Upper lobe of left lung (tissue), 6 donors: ENCODE results near the gene RNF166. TPM values are rescaled to one million over a fixed set of nuclear protein-coding genes. Genes with fewer than 3 reads are reported as not detected.

Experiments
- ATAC-seq, 2 donors: fragments of 200-7000 bp; cut with Tn5 transposase; one replicate each; pipeline ENCODE4 v1.9.1; 2022; ENCODE audit warnings: mild to moderate bottlenecking in 2 of 2, moderate library complexity in 2 of 2; ENCODE audit not compliant: low FRiP score in 2 of 2
- DNase-seq, 2 donors: peaks; one replicate each; pipeline ENCODE4 v3.0.0-alpha.2; 2019 to 2020
- H3K27ac ChIP-seq, 4 donors: fragments of 200-600 bp; sonication (generic); one replicate each; pipeline ENCODE4 v1.5.1; 2016 to 2019
- H3K27me3 ChIP-seq, 4 donors: fragments of 200-600 bp; sonication (generic); one replicate each; pipeline ENCODE4 v1.5.1; 2017 to 2019
- H3K36me3 ChIP-seq, 4 donors: fragments of 200-600 bp; sonication (generic); one replicate each; pipeline ENCODE4 v1.5.1; 2016 to 2019
- H3K4me1 ChIP-seq, 4 donors: fragments of 200-600 bp; sonication (generic); one replicate each; pipeline ENCODE4 v1.5.1; 2018 to 2019
- H3K4me3 ChIP-seq, 4 donors: fragments of 200-600 bp; sonication (generic); one replicate each; pipeline ENCODE4 v1.5.1; 2017 to 2019; ENCODE audit warnings: mild to moderate bottlenecking in 2 of 4, moderate library complexity in 1 of 4
- H3K9me3 ChIP-seq, 4 donors: fragments of 200-600 bp; sonication (generic); one replicate each; pipeline ENCODE4 v1.5.1; 2018 to 2019
- CTCF ChIP-seq, 6 experiments: fragments of 450-650 bp in 4 of 6; fragments of 200-600 bp in 2 of 6; sonication (generic) in 2 of 6; IDR thresholded peaks; one replicate each; pipeline ENCODE4 v1.5.1; 2016 to 2019; ENCODE audit warnings: antibody characterized with exemption in 6 of 6
- EP300 ChIP-seq, 4 donors: sonication (generic); formaldehyde crosslinking; IDR thresholded peaks; one replicate each; pipeline ENCODE4 v1.5.1; 2017; ENCODE audit warnings: antibody characterized with exemption in 4 of 4, control low read depth in 2 of 4
- POLR2A ChIP-seq, 4 donors: fragments of 450-650 bp; IDR thresholded peaks; one replicate each; pipeline ENCODE4 v1.5.1; 2016 to 2017; ENCODE audit warnings: antibody characterized with exemption in 4 of 4, mild to moderate bottlenecking in 2 of 4
- POLR2AphosphoS5 ChIP-seq, 2 donors: sonication (generic); formaldehyde crosslinking; IDR thresholded peaks; one replicate each; pipeline ENCODE4 v1.5.1; 2017; ENCODE audit warnings: antibody characterized with exemption in 2 of 2
- WGBS, 2 donors: methylation state at CpG; one replicate each; pipeline ENCODE4 v1.1.5; 2017 to 2018; 5-methylcytosine and 5-hydroxymethylcytosine counted together
- total RNA-seq, 6 donors: library from RNA; depleted of rRNA in 4 of 6; stranded (reverse); fragments of >200 nt in 4 of 6; gene quantifications; one replicate each; pipeline versions ENCODE4 v1.1.0 to v1.2.1, GENCODE V29; 2016 to 2021
- donor health status: DM: no; HTN: no; CAD: no; lungs with moderate emphysema.
- donor health status: DM: no; HTN: yes; CAD: no; lungs with severe emphysema.

RNF166 gene
- total RNA-seq, 6 donors from 2014 or later, result 23.2 to 101 (median 64.6) TPM

GRCh38 chr16:88733630-88734360, 27.6 kb upstream of the RNF166 start:
- WGBS, 2 donors, result 85 to 93% methylated on average over 6 to 25 of the region's 27 CpGs
- no peak for TF ChIP-seq POLR2AphosphoS5 (IDR thresholded peaks at IDR 0.05)
- TF ChIP-seq EP300 (IDR thresholded peaks at IDR 0.05), result no peak
- TF ChIP-seq CTCF (IDR thresholded peaks at IDR 0.05), result no peak
- TF ChIP-seq POLR2A (IDR thresholded peaks at IDR 0.05), result no peak
- H3K36me3 ChIP-seq, result peaks cover 9 to 93% (median 68%) of the 10 kb centered on the region in 4 donors
- no peak overlapping the region for H3K27ac ChIP-seq
- no peak overlapping the region for H3K4me3 ChIP-seq
- peaks cover 0 to 8% (median 4%) of the 10 kb centered on the region in 4 donors for H3K4me1 ChIP-seq
- H3K27me3 ChIP-seq, result no peaks in the 10 kb centered on the region
- no peaks in the 10 kb centered on the region for H3K9me3 ChIP-seq
- DNase-seq (peak in 1 of 2 donors; percentile 78), ATAC-seq (no peak)

- H3K36me3 ChIP-seq, result peaks cover 9 to 87% (median 66%) of the 10 kb centered on the region in 4 donors
- H3K4me1 ChIP-seq, result peaks cover 0 to 8% (median 4%) of the 10 kb centered on the region in 4 donors
- no peaks in the 10 kb centered on the region for H3K9me3 ChIP-seq
- TF ChIP-seq POLR2AphosphoS5 (IDR thresholded peaks at IDR 0.05) (no peak), CTCF (IDR thresholded peaks at IDR 0.05) (no peak), EP300 (IDR thresholded peaks at IDR 0.05) (no peak), POLR2A (IDR thresholded peaks at IDR 0.05) (no peak)
- no peak overlapping the region for H3K27ac ChIP-seq
- ATAC-seq (peak in 1 of 2 donors; percentile 1), DNase-seq (peak in 1 of 2 donors; percentile 63)
- WGBS, 2 donors, result 92 to 100% methylated on average over 1 to 9 of the region's 13 CpGs
- H3K27me3 ChIP-seq, result no peaks in the 10 kb centered on the region
- H3K4me3 ChIP-seq, result no peak overlapping the region
Observed at GRCh38 chr16:88732961-88733294, 26.7 kb upstream of the RNF166 start.

- Histone ChIP-seq H3K27me3 (no peaks in the 10 kb centered on the region), H3K4me3 (no peak overlapping the region), H3K27ac (no peak overlapping the region), H3K9me3 (no peaks in the 10 kb centered on the region), H3K36me3 (peaks cover 9 to 87% (median 69%) of the 10 kb centered on the region in 4 donors), H3K4me1 (peaks cover 0 to 3% (median under 1%) of the 10 kb centered on the region in 4 donors)
- DNase-seq, result peak in 1 of 2 donors; percentile 78
- ATAC-seq, result no peak
- 87 to 100% methylated on average over 2 to 27 of the region's 30 CpGs for WGBS, 2 donors
- no peak for TF ChIP-seq POLR2AphosphoS5 (IDR thresholded peaks at IDR 0.05)
- TF ChIP-seq EP300 (IDR thresholded peaks at IDR 0.05), result no peak
- TF ChIP-seq POLR2A (IDR thresholded peaks at IDR 0.05), result no peak
- no peak for TF ChIP-seq CTCF (IDR thresholded peaks at IDR 0.05)
Observed at GRCh38 chr16:88732172-88732960, 26.2 kb upstream of the RNF166 start.

GRCh38 chr16:88731699-88732098, 25.5 kb upstream of the RNF166 start:
- no peak for ATAC-seq
- peaks cover 9 to 87% (median 76%) of the 10 kb centered on the region in 4 donors for H3K36me3 ChIP-seq
- no peaks in the 10 kb centered on the region for H3K9me3 ChIP-seq
- no peak overlapping the region for H3K4me3 ChIP-seq
- peak in 1 of 2 donors; percentile 53 for DNase-seq
- TF ChIP-seq EP300 (IDR thresholded peaks at IDR 0.05) (no peak), POLR2A (IDR thresholded peaks at IDR 0.05) (no peak), POLR2AphosphoS5 (IDR thresholded peaks at IDR 0.05) (no peak), CTCF (IDR thresholded peaks at IDR 0.05) (no peak)
- H3K27ac ChIP-seq, result no peak overlapping the region
- 89% methylated on average over 9 of the region's 15 CpGs; no CpG with 5 or more reads in 1 of the 2 donors for WGBS, 2 donors
- no peaks in the 10 kb centered on the region for H3K4me1 ChIP-seq
- H3K27me3 ChIP-seq, result no peaks in the 10 kb centered on the region
